Coronary artery (tissue), 2 donors: ENCODE measurements around the gene CRKL.

Experiments
- DNase-seq: peaks from one replicate; pipeline ENCODE4 v3.0.0-alpha.2; 2017; ENCODE audit warnings: low spot score
- H3K27ac ChIP-seq, 2 donors: fragments of 200-600 bp; sonication (generic); one replicate each; pipeline ENCODE4 v1.5.1; 2016 to 2019
- H3K4me3 ChIP-seq: fragments of 200-600 bp; sonication (generic); 2 replicates; pipeline ENCODE4 v1.5.1; 2016; ENCODE audit warnings: mild to moderate bottlenecking, moderate library complexity
- CTCF ChIP-seq: fragments of 200-600 bp; sonication (generic); IDR thresholded peaks from one replicate; pipeline ENCODE4 v1.5.1; 2019; ENCODE audit warnings: antibody characterized with exemption

Gene CRKL

GRCh38 chr22:20974336-20974955, 57.2 kb downstream of the CRKL start:
- Histone ChIP-seq H3K4me3 (no peak overlapping the region), H3K27ac (no peak overlapping the region)
- DNase-seq, result no peak
- no peak for TF ChIP-seq CTCF

GRCh38 chr22:20975541-20976290, 58.5 kb downstream of the CRKL start:
- no peak for DNase-seq
- H3K4me3 ChIP-seq, result no peak overlapping the region

DNA sequence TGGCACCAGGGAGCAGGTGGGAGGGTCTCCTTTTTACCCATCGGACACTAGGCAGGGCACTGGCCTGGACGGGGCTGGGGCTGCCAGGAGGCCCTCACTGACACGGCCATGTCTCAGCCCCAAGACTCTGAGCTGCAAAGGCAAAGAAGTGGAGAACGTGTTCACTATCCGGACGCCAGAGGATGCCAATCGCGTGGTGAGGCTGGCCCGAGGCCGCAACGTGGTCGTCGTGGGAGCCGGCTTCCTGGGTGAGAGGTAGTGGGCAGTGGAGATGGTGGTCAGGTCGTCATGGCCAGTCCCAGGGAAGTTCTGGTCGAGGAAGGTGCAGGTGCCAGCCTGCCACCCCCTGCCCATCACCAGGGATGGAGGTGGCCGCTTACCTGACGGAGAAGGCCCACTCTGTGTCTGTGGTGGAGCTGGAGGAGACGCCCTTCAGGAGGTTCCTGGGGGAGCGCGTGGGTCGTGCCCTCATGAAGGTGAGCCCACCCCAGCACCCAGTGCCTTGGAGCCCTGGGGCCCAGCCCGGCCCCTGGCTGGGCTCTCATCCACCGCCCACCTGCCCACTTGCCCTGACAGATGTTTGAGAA, 59.2 kb downstream of the CRKL start:
- Histone ChIP-seq H3K27ac (no peak overlapping the region), H3K4me3 (no peak overlapping the region)
- no peak for DNase-seq
- no peak for TF ChIP-seq CTCF

More at GRCh38 chr22:20975541-20976290, 58.5 kb downstream of the CRKL start:
- no peak for TF ChIP-seq CTCF
- no peak overlapping the region for H3K27ac ChIP-seq

DNA sequence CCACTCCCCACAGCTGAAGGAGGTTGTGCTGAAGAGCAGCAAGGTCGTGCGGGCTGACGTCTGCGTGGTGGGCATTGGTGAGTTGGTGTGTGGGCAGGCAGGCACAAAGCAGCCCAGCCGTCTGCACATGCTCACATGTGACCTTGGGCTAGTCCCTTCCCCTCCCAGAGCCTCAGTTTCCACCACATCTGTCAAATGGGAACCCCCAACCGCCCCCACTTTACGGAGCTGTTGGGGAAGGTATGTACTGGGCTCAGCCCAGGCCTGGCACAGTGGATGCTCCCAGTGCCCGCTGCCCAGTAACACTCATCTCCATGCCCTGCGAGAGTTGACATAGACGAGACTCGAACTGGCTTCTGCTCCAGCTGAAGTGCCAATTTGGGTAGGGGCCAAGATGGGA, 59.8 kb downstream of the CRKL start:
- no peak for TF ChIP-seq CTCF
- Histone ChIP-seq H3K27ac (no peak overlapping the region), H3K4me3 (no peak overlapping the region)
- no peak for DNase-seq

GRCh38 chr22:20977516-20978170, 60.4 kb downstream of the CRKL start:
- no peak for TF ChIP-seq CTCF
- no peak for DNase-seq
- Histone ChIP-seq H3K27ac (no peak overlapping the region), H3K4me3 (no peak overlapping the region)

DNA sequence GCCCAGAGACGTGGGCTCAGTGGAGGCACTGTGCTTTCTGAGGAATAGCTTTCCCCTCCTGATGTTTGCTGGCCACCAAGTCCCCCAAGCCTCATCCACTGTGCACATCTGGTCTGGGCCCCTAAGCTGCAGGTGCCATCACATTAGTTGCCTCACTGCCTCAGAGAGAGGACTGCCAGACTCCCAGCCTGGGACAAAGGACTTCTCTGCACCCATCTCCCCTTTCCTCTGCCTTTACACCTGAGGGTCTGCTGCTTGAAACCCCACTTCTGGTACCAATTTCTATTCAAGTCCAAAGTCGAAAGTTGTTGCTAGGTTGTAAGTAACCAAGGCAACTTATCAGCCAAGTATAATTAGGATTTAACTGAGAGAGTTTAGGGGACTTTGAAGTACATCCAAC, 61.2 kb downstream of the CRKL start:
- no peak for TF ChIP-seq CTCF
- Histone ChIP-seq H3K4me3 (no peak overlapping the region), H3K27ac (no peak overlapping the region)
- DNase-seq, result no peak
